Measurements from ENCODE around the gene SAC3D1. TPM values are rescaled to one million over a fixed set of nuclear protein-coding genes. Genes with fewer than 3 reads are reported as not detected.

Gene SAC3D1
- total and polyA plus RNA-seq, 2 of the 4 experiments (the other 2 are of a cell fraction) = 2.9 to 13.2 TPM

DNA sequence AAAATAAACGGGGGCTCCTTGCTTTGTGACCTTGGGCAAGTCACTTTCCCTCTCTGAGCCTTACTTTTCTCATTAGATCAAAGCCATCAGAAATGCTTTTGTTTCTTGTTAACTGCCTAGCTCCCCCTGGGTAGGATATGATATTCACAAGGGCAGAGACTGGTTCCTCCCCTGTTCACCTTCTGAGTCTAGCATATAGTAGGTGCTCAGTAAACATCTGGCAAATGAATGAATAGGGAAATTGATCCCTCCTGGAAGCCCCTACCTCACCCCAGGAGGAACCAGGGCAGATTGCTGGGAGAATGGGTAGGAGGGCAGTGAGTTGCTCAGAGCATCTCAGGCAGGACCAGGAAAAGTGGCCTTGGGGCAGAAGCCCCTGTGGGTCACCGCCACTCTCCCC, 6.6 kb upstream of the SAC3D1 start:
- Histone ChIP-seq H4K91ac (ENCODE audit: insufficient read depth, low read depth, low read length) (no peak overlapping the region), H3K23ac (ENCODE audit: low read depth, low read length) (no peak overlapping the region), H3K9me3 (ENCODE audit: control insufficient read depth, insufficient read depth, low read length) (no peaks in the 10 kb centered on the region), H3K18ac (ENCODE audit: low read depth, low read length) (no peak overlapping the region), H3K4ac (ENCODE audit: low read depth, low read length) (no peak overlapping the region), H3K9ac (ENCODE audit: low read depth, low read length) (no peak overlapping the region), H3K14ac (replicated peaks; ENCODE audit: low read depth, low read length) (no peak overlapping the region), H2BK5ac (ENCODE audit: low read depth, low read length, poor library complexity, severe bottlenecking) (no peak overlapping the region), H3K27me3 (ENCODE audit: control insufficient read depth, insufficient read depth, low read length) (no peaks in the 10 kb centered on the region), H2BK15ac (ENCODE audit: low read depth, low read length) (no peak overlapping the region), H4K5ac (ENCODE audit: low read depth, low read length) (no peak overlapping the region), H2AFZ (replicated peaks; ENCODE audit: low read length, poor library complexity) (no peak overlapping the region), H3K4me2 (ENCODE audit: low read depth, low read length) (no peak overlapping the region), H3K79me1 (ENCODE audit: low read depth in 1 of 2, low read length in 2 of 2) (no peaks in the 10 kb centered on the region; a peak in 1 of 4 replicates), H2BK20ac (ENCODE audit: low read depth, low read length) (no peak overlapping the region), H4K8ac (ENCODE audit: low read depth in 2 of 2, low read length in 2 of 2) (no peak overlapping the region), H4K20me1 (ENCODE audit: insufficient read depth, low read length) (no peaks in the 10 kb centered on the region), H3K9me1 (ENCODE audit: insufficient read depth, low read length) (no peaks in the 10 kb centered on the region), H2BK120ac (ENCODE audit: low read depth, low read length) (no peak overlapping the region), H3K36me3 (ENCODE audit: control insufficient read depth, insufficient read depth, low read length) (peaks cover 24% of the 10 kb centered on the region; the same call in 1 of the 2 replicates), H3K56ac (ENCODE audit: extremely low read depth, insufficient read depth, low read length) (no peak overlapping the region), H2AK9ac (replicated peaks; ENCODE audit: low read depth, low read length, poor library complexity) (no peak overlapping the region), H3K4me1 (ENCODE audit: control insufficient read depth, insufficient read depth, low read length) (no peaks in the 10 kb centered on the region), H3K27ac (ENCODE audit: insufficient read depth, low read length) (no peak overlapping the region), H3K4me3 (ENCODE audit: insufficient read depth, low read depth, low read length) (no peak overlapping the region), H2AK5ac (ENCODE audit: low read depth, low read length) (no peak overlapping the region)
- DNase-seq (no peak), ATAC-seq (ENCODE audit: low read depth) (no peak)
- BruUV-seq (replicated peaks) = no TSS peak
- in situ Hi-C loops (cut with MboI; ENCODE audit: low sequenced_read_pairs) = no loop called here
- intact Hi-C loops (cut with micrococcal nuclease) = no loop called here
- POLR2A ChIA-PET (ENCODE audit: unreplicated experiment) = no interaction called here
- 100% methylated on average over 2 of the region's 2 CpGs; no CpG with 5 or more reads in 1 of the 2 experiments for WGBS, 2 experiments (ENCODE audit: extremely low coverage in 2 of 2, insufficient read length in 1 of 2)
- dilution Hi-C loops (cut with HindIII; ENCODE audit: low sequenced_read_pairs, unreplicated experiment) = no loop called here
- CTCF ChIA-PET = no interaction called here
- TF ChIP-seq FOS (IDR thresholded peaks at IDR 0.05; ENCODE audit: low read depth, low read length) = no peak
